ENCODE data around the gene ZNF705A. TPM values are rescaled to one million over a fixed set of nuclear protein-coding genes. Genes with fewer than 3 reads are reported as not detected.
"Not testable (repeated sequence)": the region's sequence is repeated elsewhere in the genome, so short reads cannot be mapped to it uniquely, and the experiment has no call there.

ZNF705A gene
- polyA plus RNA-seq (ENCODE audit: insufficient read length in 4 of 4): under 1 TPM in 1 of 4 donors, not detected in 3; 0.04 TPM

GRCh38 chr12:8156845-8157244, at the start of gene ZNF705A:
ZNF705A (plus strand) TSS chr12:8157015; CDS start chr12:8172626, 15,611 bp downstream.
- DNase-seq (ENCODE audit: low read depth in 4 of 4, low spot score in 3 of 4): no peak

GRCh38 chr12:8108808-8109398, 47.9 kb upstream of the ZNF705A start:
- DNase-seq (ENCODE audit: low read depth in 4 of 4, low spot score in 3 of 4): peak; percentile 60 to 69 (median 62)

- not testable (repeated sequence) for DNase-seq (ENCODE audit: low read depth in 4 of 4, low spot score in 3 of 4)
These were observed 43.7 kb upstream of the ZNF705A start for GRCh38 chr12:8113117-8113516.

GRCh38 chr12:8120072-8120713, 36.6 kb upstream of the ZNF705A start:
- no peak for DNase-seq (ENCODE audit: low read depth in 4 of 4, low spot score in 3 of 4)

- no peak for DNase-seq (ENCODE audit: low read depth in 4 of 4, low spot score in 3 of 4)
These were observed 33.5 kb upstream of the ZNF705A start, which contains the start of gene CLEC4A for GRCh38 chr12:8123124-8123912. CLEC4A (plus strand) TSS chr12:8123617; CDS start chr12:8123879, 262 bp downstream.

GRCh38 chr12:8127138-8127537, 29.7 kb upstream of the ZNF705A start:
- DNase-seq (ENCODE audit: low read depth in 4 of 4, low spot score in 3 of 4): no peak

GRCh38 chr12:8133636-8134397, 23.0 kb upstream of the ZNF705A start:
- DNase-seq (ENCODE audit: low read depth in 4 of 4, low spot score in 3 of 4): not testable (repeated sequence)

GRCh38 chr12:8134398-8134930, 22.4 kb upstream of the ZNF705A start:
- DNase-seq (ENCODE audit: low read depth in 4 of 4, low spot score in 3 of 4): not testable (repeated sequence)

GRCh38 chr12:8141647-8142046, 15.2 kb upstream of the ZNF705A start:
- not testable (repeated sequence) for DNase-seq (ENCODE audit: low read depth in 4 of 4, low spot score in 3 of 4)

GRCh38 chr12:8143261-8143660, 13.6 kb upstream of the ZNF705A start:
- no peak for DNase-seq (ENCODE audit: low read depth in 4 of 4, low spot score in 3 of 4)

- no peak for DNase-seq (ENCODE audit: low read depth in 4 of 4, low spot score in 3 of 4)
These were observed 10.9 kb upstream of the ZNF705A start for GRCh38 chr12:8145754-8146441.

- DNase-seq (ENCODE audit: low read depth in 4 of 4, low spot score in 3 of 4): no peak
These were observed 10.4 kb upstream of the ZNF705A start for GRCh38 chr12:8146442-8146771.

GRCh38 chr12:8154526-8154925, 2.3 kb upstream of the ZNF705A start:
- no peak for DNase-seq (ENCODE audit: low read depth in 4 of 4, low spot score in 3 of 4)

GRCh38 chr12:8156416-8156815, 399 bp upstream of the ZNF705A start:
- no peak for DNase-seq (ENCODE audit: low read depth in 4 of 4, low spot score in 3 of 4)

GRCh38 chr12:8157484-8158198, 826 bp downstream of the ZNF705A start:
- DNase-seq (ENCODE audit: low read depth in 4 of 4, low spot score in 3 of 4): no peak

- DNase-seq (ENCODE audit: low read depth in 4 of 4, low spot score in 3 of 4): not testable (repeated sequence)
These were observed 16.1 kb downstream of the ZNF705A start for GRCh38 chr12:8172911-8173310.

GRCh38 chr12:8179989-8180585, 23.3 kb downstream of the ZNF705A start:
- DNase-seq (ENCODE audit: low read depth in 4 of 4, low spot score in 3 of 4): peak in 2 of 4 donors; percentile 26 to 50

- not testable (repeated sequence) for DNase-seq (ENCODE audit: low read depth in 4 of 4, low spot score in 3 of 4)
These were observed 24.5 kb downstream of the ZNF705A start for GRCh38 chr12:8181271-8181670.

- DNase-seq (ENCODE audit: low read depth in 4 of 4, low spot score in 3 of 4): not testable (repeated sequence)
These were observed 26.1 kb downstream of the ZNF705A start for GRCh38 chr12:8182923-8183322.
